IMR-90 (cell line): ENCODE results near the gene NUP42.

Experiments used
- BHLHE40 ChIP-seq: fragments of 150-350 bp; IDR thresholded peaks from 2 replicates; pipeline ENCODE4 v1.6.1; 2016; ENCODE audit warnings: mild to moderate bottlenecking, low read depth, low read length
- CEBPB ChIP-seq: IDR thresholded peaks from 2 replicates; pipeline ENCODE4 v1.6.1; 2012; ENCODE audit warnings: low read depth, low read length, improper control_type of control experiment
- CTCF ChIP-seq: conservative IDR thresholded peaks from 2 replicates; pipeline ENCODE4 v1.5.1; 2012; ENCODE audit warnings: mild to moderate bottlenecking, low read depth, low read length, improper control_type of control experiment
- FOS ChIP-seq: fragments of 150-350 bp; IDR thresholded peaks from 2 replicates; pipeline ENCODE4 v1.6.1; 2016; ENCODE audit warnings: low read depth, low read length
- MXI1 ChIP-seq: IDR thresholded peaks from 2 replicates; pipeline ENCODE4 v1.6.1; 2012; ENCODE audit warnings: low read depth, mild to moderate bottlenecking, low read length, moderate library complexity, borderline replicate concordance
- POLR2A ChIP-seq: IDR thresholded peaks from 2 replicates; pipeline ENCODE4 v1.6.1; 2012; ENCODE audit warnings: mild to moderate bottlenecking, low read depth, low read length
- RAD21 ChIP-seq: IDR thresholded peaks from 2 replicates; pipeline ENCODE4 v1.6.1; 2012; ENCODE audit warnings: low read length, improper control_type of control experiment
- RCOR1 ChIP-seq: IDR thresholded peaks from 2 replicates; pipeline ENCODE4 v1.6.1; 2012; ENCODE audit warnings: mild to moderate bottlenecking, low read length, improper control_type of control experiment; ENCODE audit not compliant: insufficient replicate concordance
- USF2 ChIP-seq: fragments of 150-350 bp; IDR thresholded peaks from 2 replicates; pipeline ENCODE4 v1.6.1; 2017; ENCODE audit warnings: mild to moderate bottlenecking, antibody characterized with exemption, low read length, low read depth

- no peak for TF ChIP-seq CTCF
- TF ChIP-seq CEBPB: no peak
- TF ChIP-seq POLR2A: no peak
- TF ChIP-seq RAD21: no peak
- no peak for TF ChIP-seq RCOR1
- no peak for TF ChIP-seq FOS
- no peak for TF ChIP-seq USF2
- TF ChIP-seq MXI1: no peak
- TF ChIP-seq BHLHE40: no peak
Measured at GRCh38 chr7:23211589-23211988, 29.7 kb downstream of the NUP42 start.
